HG03060 (cell line): ENCODE results near the gene VKORC1.

ENCODE experiments used
- ATAC-seq: cut with Tn5 transposase; IDR thresholded peaks from one replicate; pipeline ENCODE4 v1.9.1; 2021; ENCODE audit warnings: low read depth, moderate number of reproducible peaks; ENCODE audit not compliant: unreplicated experiment

Gene VKORC1

GRCh38 chr16:31083981-31084380 is 10.6 kb downstream of the VKORC1 start:
- no peak for ATAC-seq

- ATAC-seq, result no peak
Measured at GRCh38 chr16:31083556-31083955, 11.0 kb downstream of the VKORC1 start.

- no peak for ATAC-seq
Measured at GRCh38 chr16:31083081-31083480, 11.5 kb downstream of the VKORC1 start.

GRCh38 chr16:31082368-31083045 is 12.1 kb downstream of the VKORC1 start:
- ATAC-seq, result no peak

- no peak for ATAC-seq
Measured at GRCh38 chr16:31081428-31082351, 12.9 kb downstream of the VKORC1 start.

GRCh38 chr16:31080756-31081419 is 13.7 kb downstream of the VKORC1 start:
- ATAC-seq, result no peak

GRCh38 chr16:31080035-31080629 is 14.5 kb downstream of the VKORC1 start:
- ATAC-seq, result no peak

- ATAC-seq, result no peak
Measured at GRCh38 chr16:31079342-31079944, 15.2 kb downstream of the VKORC1 start.

- no peak for ATAC-seq
Measured at GRCh38 chr16:31078597-31079341, 15.8 kb downstream of the VKORC1 start.

- ATAC-seq, result no peak
Measured at GRCh38 chr16:31077592-31078396, 16.8 kb downstream of the VKORC1 start.

GRCh38 chr16:31077024-31077423 is 17.6 kb downstream of the VKORC1 start:
- no peak for ATAC-seq

GRCh38 chr16:31076319-31076718 is 18.3 kb downstream of the VKORC1 start:
- ATAC-seq, result no peak

GRCh38 chr16:31074814-31075183 is 19.8 kb downstream of the VKORC1 start:
- no peak for ATAC-seq

- peak; percentile 53 for ATAC-seq
Measured at GRCh38 chr16:31073970-31074813, 20.4 kb downstream of the VKORC1 start, which contains the start of the genes ZNF646 and ZNF668. Gene ZNF646, plus strand, starts transcription at chr16:31074422. Its CDS starts 1,903 bp downstream, at chr16:31076325. Gene ZNF668, minus strand, starts transcription at chr16:31074240. Its CDS starts 9,781 bp downstream, at chr16:31064459.

GRCh38 chr16:31073142-31073969 is 21.2 kb downstream of the VKORC1 start:
- peak; percentile 31 for ATAC-seq

GRCh38 chr16:31072540-31073141 is 22.0 kb downstream of the VKORC1 start:
- no peak for ATAC-seq

GRCh38 chr16:31071861-31072260 is 22.7 kb downstream of the VKORC1 start:
- ATAC-seq, result no peak
